Measurements from ENCODE around the gene SPOCD1. TPM values are rescaled to one million over a fixed set of nuclear protein-coding genes. Genes with fewer than 3 reads are reported as not detected.
"Not testable (repeated sequence)": the region's sequence is repeated elsewhere in the genome, so short reads cannot be mapped to it uniquely, and the experiment has no call there.

The SPOCD1 gene
- polyA plus RNA-seq, 2 of the 4 experiments (the other 2 are of a cell fraction), result 0.98 to 4.8 TPM

GRCh38 chr1:31823780-31824179, 8.0 kb upstream of the SPOCD1 start:
- no peak for DNase-seq (ENCODE audit: low read depth in 1 of 2, low spot score in 1 of 2)
- no peaks in the 10 kb centered on the region for H3K9me3 ChIP-seq
- H3K4me2 ChIP-seq, result no peak overlapping the region
- H3K4me3 ChIP-seq, result no peak overlapping the region
- no peaks in the 10 kb centered on the region for H3K4me1 ChIP-seq
- CTCF ChIA-PET, result interaction anchor here (1.3 to 1.4 kb wide), 2 partner anchors 8 to 11 kb away, joined by 3 to 4 read pairs; partner anchors contain the start of gene SPOCD1
- FAIRE-seq, result no peak
- POLR2A ChIA-PET, result interaction anchor here (0.7 kb wide), 1 partner anchor 20 kb away, joined by 4 read pairs; no protein-coding TSS in a partner anchor
- ATAC-seq, result no peak
- no peak overlapping the region for H3K27ac ChIP-seq
- WGBS (ENCODE audit: missing lambda C conversion rate), result 95% methylated on average over 4 of the region's 4 CpGs
- no peak for TF ChIP-seq NFE2L2 (conservative IDR thresholded peaks at IDR 0.05; ENCODE audit: low read length)
- no peak for TF ChIP-seq ATOH8 (CRISPR knock-in tag; IDR thresholded peaks at IDR 0.05; ENCODE audit: low read depth)
- no peak for TF ChIP-seq SMC3 (IDR thresholded peaks at IDR 0.05)
- TF ChIP-seq MAZ (IDR thresholded peaks at IDR 0.05; ENCODE audit: borderline replicate concordance, low read depth, low read length), result no peak
- no peak for TF ChIP-seq FOXS1 (CRISPR knock-in tag; IDR thresholded peaks at IDR 0.05)
- no peak for TF ChIP-seq HDAC2 (IDR thresholded peaks at IDR 0.05)
- TF ChIP-seq EHF (CRISPR knock-in tag; IDR thresholded peaks at IDR 0.05), result no peak

GRCh38 chr1:31822766-31823165, 6.9 kb upstream of the SPOCD1 start:
- Histone ChIP-seq H3K9me3 (no peaks in the 10 kb centered on the region), H3K4me2 (no peak overlapping the region), H3K27ac (no peak overlapping the region), H3K4me3 (no peak overlapping the region), H3K4me1 (no peaks in the 10 kb centered on the region)
- ChIA-PET CTCF (interaction anchor here (1.3 to 1.5 kb wide), 2 partner anchors 9 to 12 kb away, joined by 3 read pairs; no protein-coding TSS in a partner anchor), POLR2A (interaction anchor here (0.7 kb wide), 1 partner anchor 191 kb away, joined by 4 read pairs; no protein-coding TSS in a partner anchor)
- ATAC-seq (no peak), DNase-seq (ENCODE audit: low read depth in 1 of 2, low spot score in 1 of 2) (no peak), FAIRE-seq (no peak)
- WGBS (ENCODE audit: missing lambda C conversion rate), result 92% methylated on average over 3 of the region's 3 CpGs
- TF ChIP-seq EP300 (IDR thresholded peaks at IDR 0.05) (no peak), RAD21 (conservative IDR thresholded peaks at IDR 0.05 in 1 of 2, IDR thresholded peaks at IDR 0.05 in 1 of 2) (no peak), KDM5A (IDR thresholded peaks at IDR 0.05) (no peak), FOXS1 (CRISPR knock-in tag; IDR thresholded peaks at IDR 0.05) (no peak), REST (IDR thresholded peaks at IDR 0.05) (no peak), FOSL2 (IDR thresholded peaks at IDR 0.05) (no peak), FOSL2 (CRISPR knock-in tag; IDR thresholded peaks at IDR 0.05) (no peak), USF2 (IDR thresholded peaks at IDR 0.05) (no peak), POLR2A (IDR thresholded peaks at IDR 0.05; ENCODE audit: low read length) (no peak), MYC (IDR thresholded peaks at IDR 0.05; ENCODE audit: borderline replicate concordance, low read length) (no peak), HES2 (IDR thresholded peaks at IDR 0.05) (no peak), FOSB (CRISPR knock-in tag; IDR thresholded peaks at IDR 0.05) (no peak), HMGXB4 (CRISPR knock-in tag; IDR thresholded peaks at IDR 0.05; ENCODE audit: borderline replicate concordance) (no peak), HOXB5 (CRISPR knock-in tag; IDR thresholded peaks at IDR 0.05) (no peak), SMC3 (IDR thresholded peaks at IDR 0.05) (no peak), E2F6 (IDR thresholded peaks at IDR 0.05; ENCODE audit: borderline replicate concordance, low read depth) (no peak), GATA3 (IDR thresholded peaks at IDR 0.05; ENCODE audit: borderline replicate concordance) (no peak), RNF2 (IDR thresholded peaks at IDR 0.05; ENCODE audit: borderline replicate concordance, low read depth) (no peak)

GRCh38 chr1:31820196-31820595, 4.4 kb upstream of the SPOCD1 start:
- FAIRE-seq; H3K4me1 ChIP-seq; DNase-seq (ENCODE audit: low read depth in 1 of 2, low spot score in 1 of 2); H3K4me2 ChIP-seq; POLR2A ChIA-PET; H3K27ac ChIP-seq; H3K9me3 ChIP-seq; H3K4me3 ChIP-seq; ATAC-seq: not testable (repeated sequence)
- 79% methylated on average over 7 of the region's 7 CpGs for WGBS (ENCODE audit: missing lambda C conversion rate)
- CTCF ChIA-PET, result interaction anchor here (1.1 to 1.6 kb wide), 3 partner anchors 99 to 243 kb away, joined by 3 to 5 read pairs (median 4); no protein-coding TSS in a partner anchor
